ENCODE measurements around the gene EMP2.
A peak's percentile ranks its signal among the peaks of the same experiment; 100 is the strongest.
"Not testable (repeated sequence)": the region's sequence is repeated elsewhere in the genome, so short reads cannot be mapped to it uniquely, and the experiment has no call there.

EMP2 gene

GRCh38 chr16:10547708-10548107 lies 32.7 kb downstream of the EMP2 start:
- DNase-seq, result no peak

- DNase-seq, result no peak
Observed at GRCh38 chr16:10543231-10543977, 37.0 kb downstream of the EMP2 start.

DNA sequence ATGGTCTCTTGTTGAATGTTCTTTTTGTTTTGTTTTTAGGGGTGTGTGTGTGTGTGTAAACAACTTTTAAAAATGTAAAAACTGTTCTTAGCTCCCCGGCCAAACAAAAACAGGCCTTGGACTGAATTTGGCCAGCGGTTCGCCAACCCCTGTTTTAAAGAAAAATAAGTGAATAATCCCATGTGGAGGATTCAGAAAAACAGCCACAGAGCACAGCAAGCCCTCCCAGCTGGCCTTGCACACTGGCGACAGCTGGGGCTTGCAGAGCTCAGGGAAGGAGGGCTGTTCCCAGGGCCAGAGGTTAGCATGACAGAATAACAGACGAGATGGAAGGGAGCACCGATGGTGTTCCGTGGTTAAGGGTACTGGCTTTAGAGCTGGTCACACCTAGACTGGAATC lies 39.0 kb downstream of the EMP2 start:
- DNase-seq, result no peak

GRCh38 chr16:10539793-10540192 lies 40.6 kb downstream of the EMP2 start:
- no peak for DNase-seq

GRCh38 chr16:10539236-10539635 lies 41.2 kb downstream of the EMP2 start:
- no peak for DNase-seq

GRCh38 chr16:10538583-10538982 lies 41.8 kb downstream of the EMP2 start:
- DNase-seq, result no peak

- no peak for DNase-seq
Observed at GRCh38 chr16:10537946-10538345, 42.5 kb downstream of the EMP2 start.

GRCh38 chr16:10536814-10537389 lies 43.5 kb downstream of the EMP2 start:
- no peak for DNase-seq

DNA sequence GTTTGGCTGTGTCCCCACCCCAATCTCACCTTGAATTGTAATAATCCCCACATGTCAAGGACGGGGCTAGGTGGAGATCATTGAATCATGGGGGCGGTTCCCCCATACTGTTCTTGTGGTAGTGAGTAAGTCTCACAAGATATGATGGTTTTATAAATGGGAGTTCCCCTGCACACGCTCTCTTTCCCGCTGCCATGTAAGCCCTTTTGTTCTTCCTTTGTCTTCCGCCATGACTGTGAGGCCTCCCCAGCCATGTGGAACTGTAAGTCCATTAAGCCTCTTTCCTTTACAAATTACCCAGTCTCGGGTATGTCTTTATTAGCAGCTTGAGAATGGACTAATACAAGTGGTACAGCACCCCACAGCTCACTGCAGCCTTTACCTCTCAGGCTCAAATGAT lies 44.1 kb downstream of the EMP2 start:
- not testable (repeated sequence) for DNase-seq

GRCh38 chr16:10535461-10535860 lies 44.9 kb downstream of the EMP2 start:
- DNase-seq, result no peak

DNA sequence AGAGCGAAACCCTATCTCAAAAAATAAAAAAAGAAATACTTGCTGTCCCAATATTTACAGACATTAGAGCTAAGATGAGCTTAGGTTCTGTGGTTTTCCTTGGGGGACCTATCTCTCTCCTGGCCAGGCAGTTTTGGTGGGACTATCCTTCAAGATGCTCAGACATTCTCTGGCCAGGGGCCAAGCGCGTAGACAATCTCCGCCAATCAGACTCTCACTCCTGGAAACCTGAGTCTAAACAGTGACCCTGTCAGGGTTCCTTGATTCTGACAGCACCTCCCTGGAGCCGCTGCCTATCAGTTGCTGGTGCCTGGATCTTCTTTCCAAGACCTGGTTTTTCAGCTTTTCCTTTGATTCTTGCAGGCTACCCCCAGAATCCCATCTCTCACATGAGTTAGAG lies 45.6 kb downstream of the EMP2 start:
- DNase-seq, result no peak

DNA sequence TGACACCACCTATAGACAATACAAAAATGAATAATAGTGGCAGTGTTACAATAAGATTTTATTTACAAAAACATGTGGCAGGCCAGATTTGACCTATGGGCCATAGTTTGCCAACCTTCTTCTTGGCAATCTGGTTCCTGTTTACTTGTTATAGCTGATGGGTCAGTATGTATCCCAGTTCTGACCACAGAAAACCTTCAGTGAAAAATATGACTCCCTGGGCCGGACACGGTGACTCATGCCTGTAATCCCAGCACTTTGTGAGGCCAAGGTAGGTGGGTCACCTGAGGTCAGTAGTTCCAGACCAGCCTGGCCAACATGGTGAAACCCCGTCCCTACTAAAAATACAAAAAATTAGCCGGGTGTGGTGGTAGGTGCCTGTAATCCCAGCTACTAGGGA lies 46.8 kb downstream of the EMP2 start:
- peak; percentile 29 for DNase-seq

DNA sequence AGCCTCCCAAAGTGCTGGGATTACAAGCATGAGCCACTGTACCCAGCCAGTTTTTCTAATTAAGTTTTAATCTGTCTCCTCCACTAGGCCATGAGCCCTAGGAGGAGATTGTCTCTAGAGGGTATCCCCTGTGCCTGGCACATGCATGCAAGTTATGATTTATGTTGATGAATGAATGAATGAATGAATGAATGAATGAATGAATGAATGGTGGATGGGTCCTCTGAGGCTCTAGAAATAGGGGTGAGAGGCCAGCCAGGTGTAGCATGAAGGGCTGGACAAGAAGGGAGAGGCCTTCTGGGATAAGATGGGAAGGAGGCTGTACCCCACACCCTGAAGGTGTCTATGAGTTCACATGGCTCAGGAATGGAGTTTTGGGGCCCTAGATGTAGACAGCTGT lies 48.8 kb downstream of the EMP2 start:
- no peak for DNase-seq

GRCh38 chr16:10530685-10531084 lies 49.7 kb downstream of the EMP2 start:
- no peak for DNase-seq

DNA sequence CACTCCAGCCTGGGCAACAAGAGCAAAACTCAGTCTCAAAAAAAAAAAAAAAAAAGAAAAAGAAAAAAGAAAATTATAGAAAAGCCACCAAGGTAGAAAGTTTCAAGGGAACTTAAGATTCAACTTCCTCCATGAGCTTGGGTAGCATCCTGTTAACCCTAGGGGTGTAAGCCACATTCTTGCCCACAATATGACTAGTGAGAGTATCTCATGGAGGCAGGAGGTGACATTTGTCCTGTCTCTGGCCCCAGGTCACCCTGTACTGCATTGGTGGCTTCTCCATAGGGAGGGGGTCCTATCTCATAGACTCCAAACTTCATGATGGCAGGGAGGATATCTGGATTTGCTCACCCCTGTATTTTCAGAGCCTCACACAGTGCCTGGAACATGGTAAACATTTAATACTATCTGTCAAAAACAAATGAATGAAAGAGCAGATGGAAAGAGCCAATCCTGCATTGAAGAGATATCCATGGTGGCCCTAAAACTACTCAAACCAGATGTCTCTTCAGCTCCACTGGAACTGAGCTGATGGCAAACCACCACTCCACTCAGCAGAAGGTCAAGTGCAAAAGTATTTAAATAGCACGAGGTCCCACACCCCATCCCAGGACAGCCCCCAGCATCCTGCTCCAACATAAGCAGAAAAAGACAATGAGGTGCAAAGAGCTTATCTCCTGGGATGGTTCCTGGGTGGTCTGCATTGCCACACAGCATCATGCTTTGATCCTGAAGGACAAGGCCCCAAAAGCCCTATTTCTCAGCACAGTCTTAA lies 50.3 kb downstream of the EMP2 start:
- no peak for DNase-seq

DNA sequence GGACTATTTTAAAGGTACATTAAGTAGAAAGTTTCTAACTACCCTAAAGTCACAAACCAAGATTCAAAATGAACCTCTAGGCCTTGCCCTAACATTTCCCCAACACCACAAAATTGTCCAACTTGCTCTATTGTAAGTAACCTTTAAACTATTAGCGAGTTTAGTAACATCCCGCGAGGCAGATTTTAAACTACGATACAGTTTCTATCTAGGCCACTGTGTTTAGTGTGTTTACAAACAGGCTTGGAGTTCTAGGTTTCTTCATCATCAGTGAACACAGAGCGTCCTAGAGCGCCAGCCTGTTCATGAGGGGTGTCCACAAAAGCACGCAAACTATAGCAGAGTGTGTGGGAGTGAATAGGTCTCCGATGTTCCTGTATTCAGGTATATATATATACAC lies 51.8 kb downstream of the EMP2 start:
- no peak for DNase-seq

GRCh38 chr16:10526962-10527361 lies 53.4 kb downstream of the EMP2 start:
- DNase-seq, result no peak

DNA sequence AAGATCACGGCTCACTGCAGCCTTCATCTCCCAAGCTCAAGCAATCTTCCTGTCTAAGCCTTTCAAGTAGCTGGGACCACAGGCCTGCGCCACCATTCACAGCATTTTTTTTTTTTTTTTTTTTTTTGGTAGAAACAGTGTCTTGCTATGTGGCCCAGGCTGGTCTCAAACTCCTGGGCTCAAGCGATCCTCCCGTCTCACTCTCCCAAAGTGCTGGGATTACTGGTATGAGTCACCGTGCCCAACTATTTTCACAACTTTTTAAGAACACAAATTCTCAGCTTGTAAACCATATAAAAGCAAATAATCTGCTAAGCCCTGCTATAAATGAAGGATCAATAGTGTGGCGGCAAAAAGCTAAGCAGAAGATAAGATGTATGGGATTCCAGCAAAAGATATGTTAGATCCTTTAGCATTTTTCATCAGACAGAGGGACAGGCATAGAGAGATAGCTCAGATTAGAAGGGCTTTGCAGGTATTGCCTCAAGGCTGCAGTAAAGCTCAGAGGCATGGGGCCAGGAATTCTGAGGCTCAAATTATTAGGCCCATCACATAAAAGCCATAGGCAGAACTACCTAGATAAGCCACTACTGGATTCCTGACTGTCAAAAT lies 55.1 kb downstream of the EMP2 start:
- no peak for DNase-seq

DNA sequence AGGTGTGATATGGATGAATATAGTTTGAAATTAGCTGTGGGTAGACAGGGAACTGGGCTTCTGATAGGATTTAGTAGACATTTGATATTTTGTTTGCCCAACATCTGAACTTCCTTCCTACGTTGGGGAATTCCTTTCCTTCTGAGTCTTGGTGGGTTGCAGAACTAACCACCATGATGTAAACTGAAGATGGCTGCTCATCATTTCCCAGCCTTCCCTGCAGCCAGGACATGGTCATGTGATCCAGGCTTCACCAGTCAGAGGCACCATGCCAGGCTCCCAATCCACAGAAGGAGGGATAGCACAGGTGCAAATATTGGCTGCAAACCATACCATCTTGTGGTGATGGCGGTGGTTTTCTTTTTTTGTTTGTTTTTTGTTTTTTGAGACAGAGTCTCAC lies 57.4 kb downstream of the EMP2 start:
- DNase-seq, result no peak

DNA sequence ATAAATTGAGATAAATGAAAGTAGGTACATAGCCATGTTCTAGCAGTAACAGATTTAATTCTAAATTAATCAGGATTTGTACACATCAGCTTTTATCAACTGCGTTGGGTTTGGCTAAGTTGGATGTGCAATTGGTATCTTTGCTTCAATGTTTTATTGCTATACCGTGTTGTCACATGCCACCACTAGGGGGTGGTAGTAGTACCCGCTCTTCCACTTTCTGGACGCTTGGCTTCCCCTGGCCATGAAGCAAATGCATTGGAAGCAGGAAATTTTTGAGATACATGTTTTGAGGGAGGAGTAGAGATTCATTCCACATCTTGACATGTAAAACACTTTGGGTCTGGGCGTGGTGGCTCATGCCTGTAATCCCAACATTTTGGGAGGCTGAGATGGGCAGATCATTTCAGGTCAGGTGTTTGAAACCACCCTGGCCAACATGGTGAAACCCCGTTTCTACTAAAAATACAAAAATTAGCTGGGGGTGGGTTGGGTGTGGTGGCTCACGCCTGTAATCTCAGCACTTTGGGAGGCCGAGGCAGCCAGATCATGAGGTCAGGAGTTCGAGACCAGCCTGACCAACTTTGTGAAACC lies 58.6 kb downstream of the EMP2 start:
- peak; percentile 67 for DNase-seq

DNA sequence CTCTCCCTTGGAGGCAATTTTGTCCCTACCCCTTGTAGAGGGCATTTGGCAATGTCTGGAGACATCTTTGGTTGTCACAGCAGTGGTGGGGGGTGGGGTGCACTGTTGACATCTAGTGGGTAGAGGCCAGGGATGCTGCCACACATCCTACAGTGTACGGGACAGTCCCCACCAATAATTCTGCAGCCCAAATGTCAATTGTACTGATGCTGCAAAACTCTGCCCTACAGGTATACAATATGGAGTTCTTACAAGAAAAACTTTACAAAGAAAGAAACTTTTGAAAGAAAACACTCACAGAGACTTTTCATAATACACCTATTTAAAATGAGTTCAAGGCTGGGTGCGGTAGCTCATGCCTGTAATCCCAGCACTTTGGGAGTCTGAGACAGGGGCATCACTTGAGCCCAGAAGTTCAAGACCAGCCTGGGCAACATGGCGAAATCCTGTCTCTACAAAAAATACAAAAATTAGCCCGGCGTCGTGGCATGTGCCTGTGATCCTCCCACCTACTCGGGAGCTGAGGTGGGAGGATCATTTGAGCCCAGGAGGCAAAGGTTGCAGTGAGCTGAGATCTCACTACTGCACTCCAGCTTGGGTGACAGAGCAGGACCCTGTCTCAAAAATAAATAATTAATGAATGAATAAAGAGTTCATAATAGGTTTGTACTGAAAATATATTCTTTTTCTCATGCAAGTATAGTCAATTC lies 59.4 kb downstream of the EMP2 start:
- DNase-seq, result no peak
